MM.1S (cell line): Measurements from ENCODE around the gene LILRB4.

Experiments
- DNase-seq: peaks from one replicate; pipeline ENCODE4 v3.0.0-alpha.2; 2015
- H2AFZ ChIP-seq: fragments of 300-600 bp; sonication (generic); 2 replicates; pipeline ENCODE4 v1.6.0; 2016; ENCODE audit warnings: antibody characterized with exemption, low read length
- H3F3A ChIP-seq: fragments of 300-600 bp; sonication (generic); 2 replicates; pipeline ENCODE4 v1.6.1; 2016; ENCODE audit warnings: mild to moderate bottlenecking, antibody characterized with exemption, low read length, moderate library complexity, mixed read lengths; ENCODE audit not compliant: insufficient read depth
- H3K27ac ChIP-seq: fragments of 300-600 bp; sonication (generic); 2 replicates; pipeline ENCODE4 v1.5.1; 2016; ENCODE audit warnings: mild to moderate bottlenecking, low read length
- H3K27me3 ChIP-seq: fragments of 300-600 bp; sonication (generic); replicated peaks from 2 replicates; pipeline ENCODE4 v1.6.0; 2016; ENCODE audit warnings: low read length; ENCODE audit not compliant: insufficient read depth
- H3K36me3 ChIP-seq: fragments of 300-600 bp; sonication (generic); replicated peaks from 2 replicates; pipeline ENCODE4 v1.6.1; 2016; ENCODE audit warnings: mild to moderate bottlenecking, low read length, mixed read lengths; ENCODE audit not compliant: insufficient read depth
- H3K4me1 ChIP-seq: fragments of 300-600 bp; sonication (generic); 2 replicates; pipeline ENCODE4 v1.6.1; 2016; ENCODE audit warnings: low read length, mixed read lengths
- H3K4me2 ChIP-seq: fragments of 300-600 bp; sonication (generic); 2 replicates; pipeline ENCODE4 v1.6.0; 2016; ENCODE audit warnings: low read depth, low read length
- H3K4me3 ChIP-seq: fragments of 300-600 bp; sonication (generic); 2 replicates; pipeline ENCODE4 v1.5.1; 2016; ENCODE audit warnings: low read length, mixed read lengths
- H3K79me2 ChIP-seq: fragments of 300-600 bp; sonication (generic); 2 replicates; pipeline ENCODE4 v1.6.1; 2016; ENCODE audit warnings: mixed run types, low read length, mixed read lengths
- H3K9ac ChIP-seq: fragments of 300-600 bp; sonication (generic); 2 replicates; pipeline ENCODE4 v1.6.1; 2016; ENCODE audit warnings: low read length, mixed read lengths
- H3K9me2 ChIP-seq: fragments of 300-600 bp; sonication (generic); replicated peaks from 2 replicates; pipeline ENCODE4 v1.6.1; 2016; ENCODE audit warnings: mild to moderate bottlenecking, low read length, mixed read lengths; ENCODE audit not compliant: insufficient read depth
- H3K9me3 ChIP-seq: fragments of 300-600 bp; sonication (generic); replicated peaks from 2 replicates; pipeline ENCODE4 v1.6.1; 2016; ENCODE audit warnings: mild to moderate bottlenecking, low read length, mixed read lengths; ENCODE audit not compliant: insufficient read depth
- H4K20me1 ChIP-seq: fragments of 300-600 bp; sonication (generic); 2 replicates; pipeline ENCODE4 v1.6.1; 2016; ENCODE audit warnings: mild to moderate bottlenecking, low read length, moderate library complexity, mixed read lengths; ENCODE audit not compliant: insufficient read depth
- CTCF ChIP-seq: fragments of 300-600 bp; sonication (generic); IDR thresholded peaks from 2 replicates; pipeline ENCODE4 v1.5.1; 2016; ENCODE audit warnings: antibody characterized with exemption, low read length, mixed read lengths
- EZH2 ChIP-seq: fragments of 300-600 bp; sonication (generic); optimal IDR thresholded peaks from 2 replicates; pipeline ENCODE3; 2017; ENCODE audit warnings: low read depth, mild to moderate bottlenecking, antibody characterized with exemption, low read length, mixed read lengths
- EZH2phosphoT487 ChIP-seq: fragments of 300-600 bp; sonication (generic); IDR thresholded peaks from 2 replicates; pipeline ENCODE4 v1.6.1; 2018; ENCODE audit warnings: antibody characterized with exemption, low read length

The LILRB4 gene

GRCh38 chr19:54704928-54705327, 42.1 kb downstream of the LILRB4 start:
- H3K9me3 ChIP-seq = no peaks in the 10 kb centered on the region
- no peaks in the 10 kb centered on the region for H3K79me2 ChIP-seq
- no peaks in the 10 kb centered on the region for H4K20me1 ChIP-seq
- H3K9ac ChIP-seq = no peak overlapping the region
- H3K36me3 ChIP-seq = no peaks in the 10 kb centered on the region
- H3K4me1 ChIP-seq = peaks cover 12% of the 10 kb centered on the region
- no peak overlapping the region for H2AFZ ChIP-seq
- DNase-seq = no peak
- H3F3A ChIP-seq = no peaks in the 10 kb centered on the region
- TF ChIP-seq CTCF (no peak), EZH2 (no peak), EZH2phosphoT487 (no peak)
- peaks cover 50% of the 10 kb centered on the region for H3K27me3 ChIP-seq
- H3K9me2 ChIP-seq = no peaks in the 10 kb centered on the region
- H3K4me3 ChIP-seq = no peak overlapping the region
- H3K4me2 ChIP-seq = no peak overlapping the region
- no peak overlapping the region for H3K27ac ChIP-seq

GRCh38 chr19:54707962-54708361, 45.2 kb downstream of the LILRB4 start:
- Histone ChIP-seq H3K27ac (peak overlapping the region; percentile 0; the same call in 1 of the 2 replicates), H2AFZ (no peak overlapping the region), H3K4me3 (no peak overlapping the region), H3K9me2 (no peaks in the 10 kb centered on the region), H3K27me3 (peaks cover 26% of the 10 kb centered on the region), H3K4me1 (peaks cover 12% of the 10 kb centered on the region), H3F3A (no peaks in the 10 kb centered on the region), H3K79me2 (no peaks in the 10 kb centered on the region), H3K9ac (no peak overlapping the region), H3K9me3 (no peaks in the 10 kb centered on the region), H3K36me3 (no peaks in the 10 kb centered on the region), H4K20me1 (no peaks in the 10 kb centered on the region), H3K4me2 (peak overlapping the region; percentile 28)
- TF ChIP-seq EZH2 = no peak
- no peak for TF ChIP-seq CTCF
- DNase-seq = peak; percentile 50

- Histone ChIP-seq H3K4me2 (no peak overlapping the region), H3K79me2 (no peaks in the 10 kb centered on the region), H3K36me3 (no peaks in the 10 kb centered on the region), H3F3A (no peaks in the 10 kb centered on the region), H3K27ac (no peak overlapping the region), H3K9me3 (no peaks in the 10 kb centered on the region), H3K4me1 (peaks cover 12% of the 10 kb centered on the region), H3K9me2 (no peaks in the 10 kb centered on the region), H4K20me1 (no peaks in the 10 kb centered on the region), H3K9ac (no peak overlapping the region), H3K27me3 (peaks cover 24% of the 10 kb centered on the region), H3K4me3 (no peak overlapping the region), H2AFZ (no peak overlapping the region)
- no peak for DNase-seq
- no peak for TF ChIP-seq CTCF
- no peak for TF ChIP-seq EZH2
- TF ChIP-seq EZH2phosphoT487 = no peak
Measured at GRCh38 chr19:54708781-54709180, 46.0 kb downstream of the LILRB4 start.
